Sigmoid colon (tissue), 7 donors: ENCODE measurements around the gene UVRAG. TPM values are rescaled to one million over a fixed set of nuclear protein-coding genes. Genes with fewer than 3 reads are reported as not detected.
A peak's percentile ranks its signal among the peaks of the same experiment; 100 is the strongest.

ENCODE experiments used
- DNase-seq: peaks from one replicate; pipeline ENCODE4 v3.0.0-alpha.2; 2019
- H3K27ac ChIP-seq, 4 donors: fragments of 200-600 bp; sonication (generic); one replicate each; pipeline ENCODE4 v1.5.1; 2016 to 2019; ENCODE audit warnings: mild to moderate bottlenecking in 1 of 4
- H3K27me3 ChIP-seq, 3 donors: fragments of 200-600 bp; sonication (generic); one replicate each; pipeline ENCODE4 v1.5.1; 2019; ENCODE audit warnings: mild to moderate bottlenecking in 1 of 3
- H3K36me3 ChIP-seq, 4 donors: fragments of 200-600 bp; sonication (generic); one replicate each; pipeline ENCODE4 v1.5.1; 2016 to 2019
- H3K4me1 ChIP-seq, 4 donors: fragments of 200-600 bp; sonication (generic); one replicate each; pipeline ENCODE4 v1.5.1; 2017 to 2019
- H3K4me3 ChIP-seq, 4 donors: fragments of 200-600 bp; sonication (generic); one replicate each; pipeline ENCODE4 v1.5.1; 2017 to 2019; ENCODE audit warnings: mild to moderate bottlenecking in 2 of 4, moderate library complexity in 1 of 4
- H3K9me3 ChIP-seq, 4 donors: fragments of 200-600 bp in 3 of 4; sonication (generic) in 3 of 4; one replicate each; pipeline versions ENCODE4 v1.5.1 to v1.6.1; 2013 to 2019
- EP300 ChIP-seq, 4 donors: sonication (generic); formaldehyde crosslinking; IDR thresholded peaks; one replicate each; pipeline ENCODE4 v1.6.1; 2017; ENCODE audit warnings: antibody characterized with exemption in 4 of 4
- POLR2A ChIP-seq, 2 donors: fragments of 450-650 bp; IDR thresholded peaks; one replicate each; pipeline ENCODE4 v1.6.1; 2016; ENCODE audit warnings: antibody characterized with exemption in 2 of 2, mild to moderate bottlenecking in 2 of 2, moderate library complexity in 2 of 2
- POLR2AphosphoS5 ChIP-seq, 4 donors: sonication (generic); formaldehyde crosslinking; IDR thresholded peaks; one replicate each; pipeline ENCODE4 v1.6.1; 2017; ENCODE audit warnings: antibody characterized with exemption in 4 of 4
- WGBS, 2 donors: extraction: QIAGEN DNeasy Blood & Tissue Kit; methylation state at CpG; one replicate each; pipeline ENCODE4 v1.1.7; 2013; 5-methylcytosine and 5-hydroxymethylcytosine counted together
- intact Hi-C: fragments of 100-400 bp; cut with DNase I; formaldehyde crosslinking; loops from one replicate; pipeline ENCODE4 v1.15.1; 2023
- polyA plus RNA-seq, 3 donors: library from polyadenylated mRNA; stranded (reverse); fragments of 200-250 nt; gene quantifications; one replicate each; pipeline ENCODE4 v1.2.3, GENCODE V29; 2013
- total RNA-seq, 4 donors: library from RNA; depleted of rRNA; stranded (reverse); fragments of >200 nt; gene quantifications; one replicate each; pipeline ENCODE4 v1.1.0, GENCODE V29; 2016
- TF ChIP-seq, protein P1 (sequence below), 4 experiments: fragments of 450-650 bp in 3 of 4; fragments of 200-600 bp in 1 of 4; IDR thresholded peaks; one replicate each; pipeline ENCODE4 v1.5.1; 2016 to 2019; ENCODE audit warnings: antibody characterized with exemption in 4 of 4, mild to moderate bottlenecking in 3 of 4, moderate library complexity in 2 of 4
- donor health status: healthy with polysubstance abuse.
- donor health status: Bipolar disorder and iron deficiency.
- donor health status: healthy.

UVRAG gene
- total and polyA plus RNA-seq, 7 donors: 4.9 to 43.2 (median 29.3) TPM

DNA sequence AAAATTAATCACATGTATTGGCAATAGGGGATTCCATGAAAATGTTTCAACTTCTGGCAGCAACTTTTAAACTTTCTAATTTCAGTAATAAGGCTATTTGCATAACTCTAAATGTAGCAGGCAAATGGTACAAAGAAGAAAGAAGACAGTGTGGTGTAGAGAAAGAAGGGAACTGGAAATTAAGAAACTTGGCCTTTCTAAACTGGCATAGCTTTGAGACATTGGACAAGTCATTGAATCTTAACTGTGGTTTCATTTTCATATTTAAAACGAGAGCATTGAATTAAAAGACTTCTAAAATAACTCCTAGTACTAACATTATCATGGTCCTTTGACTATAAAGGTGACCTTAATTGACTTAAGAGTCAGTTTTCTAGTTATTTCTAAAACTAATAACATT is 125.0 kb downstream of the UVRAG start:
- intact Hi-C loops: no loop called here
- Histone ChIP-seq H3K27me3 (no peaks in the 10 kb centered on the region), H3K4me3 (no peak overlapping the region), H3K9me3 (no peaks in the 10 kb centered on the region), H3K36me3 (no peaks in the 10 kb centered on the region), H3K4me1 (peaks cover 0 to 24% (median 11%) of the 10 kb centered on the region in 4 donors), H3K27ac (no peak overlapping the region)
- WGBS, 2 donors: 59 to 79% methylated on average over 1 of the region's 1 CpG
- DNase-seq: no peak
- no peak for TF ChIP-seq EP300 (IDR thresholded peaks at IDR 0.05)
- TF ChIP-seq POLR2AphosphoS5 (IDR thresholded peaks at IDR 0.05): no peak
- TF ChIP-seq POLR2A (IDR thresholded peaks at IDR 0.05): no peak
- TF ChIP-seq, protein P1, sequence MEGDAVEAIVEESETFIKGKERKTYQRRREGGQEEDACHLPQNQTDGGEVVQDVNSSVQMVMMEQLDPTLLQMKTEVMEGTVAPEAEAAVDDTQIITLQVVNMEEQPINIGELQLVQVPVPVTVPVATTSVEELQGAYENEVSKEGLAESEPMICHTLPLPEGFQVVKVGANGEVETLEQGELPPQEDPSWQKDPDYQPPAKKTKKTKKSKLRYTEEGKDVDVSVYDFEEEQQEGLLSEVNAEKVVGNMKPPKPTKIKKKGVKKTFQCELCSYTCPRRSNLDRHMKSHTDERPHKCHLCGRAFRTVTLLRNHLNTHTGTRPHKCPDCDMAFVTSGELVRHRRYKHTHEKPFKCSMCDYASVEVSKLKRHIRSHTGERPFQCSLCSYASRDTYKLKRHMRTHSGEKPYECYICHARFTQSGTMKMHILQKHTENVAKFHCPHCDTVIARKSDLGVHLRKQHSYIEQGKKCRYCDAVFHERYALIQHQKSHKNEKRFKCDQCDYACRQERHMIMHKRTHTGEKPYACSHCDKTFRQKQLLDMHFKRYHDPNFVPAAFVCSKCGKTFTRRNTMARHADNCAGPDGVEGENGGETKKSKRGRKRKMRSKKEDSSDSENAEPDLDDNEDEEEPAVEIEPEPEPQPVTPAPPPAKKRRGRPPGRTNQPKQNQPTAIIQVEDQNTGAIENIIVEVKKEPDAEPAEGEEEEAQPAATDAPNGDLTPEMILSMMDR (IDR thresholded peaks at IDR 0.05): no peak

DNA sequence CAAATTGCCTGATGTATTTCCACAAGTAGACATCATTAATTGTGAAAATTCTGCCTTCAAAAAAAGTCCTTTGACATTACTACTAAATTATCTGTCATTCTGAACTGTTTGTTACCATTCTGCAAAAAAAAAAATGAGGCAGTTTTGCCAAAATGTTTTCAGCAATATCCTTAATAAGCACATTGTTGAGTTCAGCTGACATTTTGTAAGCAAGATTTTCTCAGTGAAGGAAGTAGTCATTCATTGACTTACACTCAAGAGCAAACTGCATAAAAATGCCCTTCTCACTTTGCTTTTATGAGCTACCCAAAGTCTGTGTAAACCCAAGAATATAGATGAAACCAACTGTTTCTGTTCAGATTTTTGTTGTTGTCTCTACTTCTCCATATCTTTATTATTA is 125.9 kb downstream of the UVRAG start:
- H3K4me1 ChIP-seq: peaks cover 0 to 32% (median 19%) of the 10 kb centered on the region in 4 donors
- no peak for DNase-seq
- H3K36me3 ChIP-seq: no peaks in the 10 kb centered on the region
- no peak overlapping the region for H3K4me3 ChIP-seq
- no peak for TF ChIP-seq EP300 (IDR thresholded peaks at IDR 0.05)
- H3K9me3 ChIP-seq: no peaks in the 10 kb centered on the region
- no peaks in the 10 kb centered on the region for H3K27me3 ChIP-seq
- H3K27ac ChIP-seq: no peak overlapping the region
- intact Hi-C loops: no loop called here

DNA sequence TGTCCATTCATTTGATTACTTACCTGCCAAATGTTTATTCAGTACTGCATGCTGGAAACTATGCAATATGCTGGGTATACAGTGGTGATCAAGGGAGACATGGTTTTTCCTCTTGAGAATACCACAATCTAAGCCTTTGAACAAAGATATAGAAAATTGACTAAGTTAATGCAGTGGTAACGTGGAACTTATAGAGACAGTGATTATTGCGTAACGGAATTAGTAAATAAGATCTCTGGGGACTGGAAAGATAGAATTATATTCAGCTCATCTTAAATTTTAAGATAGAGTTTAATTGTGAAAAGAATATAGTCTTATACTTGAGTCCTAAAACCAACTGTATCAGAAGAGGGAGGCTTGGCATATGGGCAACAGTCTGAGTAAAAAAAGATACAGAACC is 129.5 kb downstream of the UVRAG start:
- TF ChIP-seq POLR2AphosphoS5 (IDR thresholded peaks at IDR 0.05) (no peak), EP300 (IDR thresholded peaks at IDR 0.05) (no peak), POLR2A (IDR thresholded peaks at IDR 0.05) (no peak)
- TF ChIP-seq, protein P1 (IDR thresholded peaks at IDR 0.05): no peak
- Histone ChIP-seq H3K36me3 (no peaks in the 10 kb centered on the region), H3K9me3 (no peaks in the 10 kb centered on the region), H3K4me3 (no peak overlapping the region), H3K4me1 (peaks cover 0 to 51% (median 31%) of the 10 kb centered on the region in 4 donors), H3K27ac (no peak overlapping the region), H3K27me3 (no peaks in the 10 kb centered on the region)
- no peak for DNase-seq
- intact Hi-C loops: no loop called here
- 93 to 94% methylated on average over 3 of the region's 3 CpGs for WGBS, 2 donors

DNA sequence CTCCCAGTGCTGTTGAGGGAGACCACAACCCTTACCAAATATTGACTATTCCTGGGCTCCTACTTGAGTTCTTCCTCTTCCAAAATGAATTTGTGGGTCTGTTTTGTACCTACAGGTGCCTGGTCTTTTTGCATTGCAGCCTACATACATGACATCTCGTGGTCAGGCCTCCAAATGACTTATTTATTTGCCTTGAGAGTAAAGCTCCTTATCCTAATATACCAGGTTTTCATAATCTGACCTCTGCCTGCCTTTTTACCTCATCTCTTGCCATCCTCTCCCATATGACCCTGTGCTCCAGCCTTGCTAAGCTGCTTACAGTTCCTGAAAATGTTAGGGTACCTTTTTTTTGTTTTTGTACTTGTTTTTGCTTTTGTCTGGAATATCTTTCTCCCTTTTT is 130.4 kb downstream of the UVRAG start:
- no peak for DNase-seq
- TF ChIP-seq POLR2AphosphoS5 (IDR thresholded peaks at IDR 0.05) (no peak), EP300 (IDR thresholded peaks at IDR 0.05) (no peak), POLR2A (IDR thresholded peaks at IDR 0.05) (no peak)
- TF ChIP-seq, protein P1 (IDR thresholded peaks at IDR 0.05): no peak
- H3K36me3 ChIP-seq: no peaks in the 10 kb centered on the region
- no peak overlapping the region for H3K4me3 ChIP-seq
- no peaks in the 10 kb centered on the region for H3K27me3 ChIP-seq
- WGBS, 2 donors: 43 to 67% methylated on average over 1 of the region's 1 CpG
- no peaks in the 10 kb centered on the region for H3K9me3 ChIP-seq
- intact Hi-C loops: no loop called here
- H3K27ac ChIP-seq: peak overlapping the region in 2 of 4 donors; percentile 69 to 73
- peaks cover 0 to 61% (median 36%) of the 10 kb centered on the region in 4 donors for H3K4me1 ChIP-seq

DNA sequence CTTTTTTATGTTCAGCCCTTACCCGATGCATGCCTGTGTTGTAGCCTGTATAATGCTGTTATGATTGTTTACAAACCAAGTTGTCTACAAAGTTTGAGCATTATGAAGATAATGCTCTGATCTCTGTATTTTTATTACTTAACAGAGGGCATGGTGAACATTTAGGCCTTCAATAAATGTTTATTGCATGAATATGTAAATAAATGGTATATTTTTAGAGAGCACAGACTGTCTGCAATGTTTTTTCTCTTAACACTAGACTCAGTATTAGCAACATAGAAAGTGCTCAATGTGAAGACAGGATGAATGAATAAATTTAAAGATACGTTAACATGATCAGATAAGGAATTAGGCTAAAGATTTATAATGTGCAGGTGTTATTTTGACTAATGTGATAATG is 130.9 kb downstream of the UVRAG start:
- no peaks in the 10 kb centered on the region for H3K27me3 ChIP-seq
- peaks cover 0 to 60% (median 36%) of the 10 kb centered on the region in 4 donors for H3K4me1 ChIP-seq
- no peak for TF ChIP-seq EP300 (IDR thresholded peaks at IDR 0.05)
- no peaks in the 10 kb centered on the region for H3K36me3 ChIP-seq
- 14 to 52% methylated on average over 2 of the region's 2 CpGs for WGBS, 2 donors
- H3K9me3 ChIP-seq: no peaks in the 10 kb centered on the region
- H3K27ac ChIP-seq: peak overlapping the region in 3 of 4 donors; percentile 23 to 73 (median 69)
- intact Hi-C loops: no loop called here
- no peak overlapping the region for H3K4me3 ChIP-seq
- DNase-seq: no peak
